ENCODE measurements around the gene C1orf167.

Gene C1orf167

DNA sequence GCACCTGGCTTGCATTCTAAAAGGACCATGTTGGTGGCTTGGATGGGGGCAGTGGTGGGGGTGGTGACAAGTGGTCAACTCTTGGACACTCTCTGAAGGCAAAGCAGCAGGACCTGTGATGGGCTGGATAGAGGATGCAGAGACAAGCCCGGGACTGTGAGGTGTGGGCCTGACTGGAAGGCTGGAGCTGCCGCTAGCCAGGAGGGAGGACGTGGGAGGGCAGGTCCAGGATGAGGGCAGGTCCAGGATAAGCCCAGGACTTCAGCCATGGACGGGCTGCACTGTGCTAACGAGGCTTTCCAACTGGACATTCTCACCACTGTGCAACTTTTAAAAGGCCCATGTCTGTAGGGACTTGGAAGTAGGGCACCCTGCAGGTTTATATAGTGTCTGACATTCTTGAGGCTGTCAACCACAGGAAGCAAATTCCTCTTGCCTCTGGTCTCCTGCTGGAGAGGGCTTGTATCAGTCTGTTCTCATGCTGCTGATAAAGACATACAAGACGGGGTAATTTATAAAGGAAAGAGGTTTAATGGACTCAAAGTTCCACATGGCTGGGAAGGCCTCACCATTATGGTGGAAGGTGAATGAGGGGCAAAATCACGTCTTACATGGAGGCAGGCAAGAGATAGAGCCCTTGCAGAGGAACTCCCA is 8.3 kb upstream of the C1orf167 start:
- H3K27ac ChIP-seq, result no peak overlapping the region
- DNase-seq (ENCODE audit: low read depth, low spot score), result no peak

GRCh38 chr1:11757047-11757446 is 4.9 kb upstream of the C1orf167 start:
- DNase-seq (ENCODE audit: low read depth, low spot score), result no peak
- H3K27ac ChIP-seq, result no peak overlapping the region

DNA sequence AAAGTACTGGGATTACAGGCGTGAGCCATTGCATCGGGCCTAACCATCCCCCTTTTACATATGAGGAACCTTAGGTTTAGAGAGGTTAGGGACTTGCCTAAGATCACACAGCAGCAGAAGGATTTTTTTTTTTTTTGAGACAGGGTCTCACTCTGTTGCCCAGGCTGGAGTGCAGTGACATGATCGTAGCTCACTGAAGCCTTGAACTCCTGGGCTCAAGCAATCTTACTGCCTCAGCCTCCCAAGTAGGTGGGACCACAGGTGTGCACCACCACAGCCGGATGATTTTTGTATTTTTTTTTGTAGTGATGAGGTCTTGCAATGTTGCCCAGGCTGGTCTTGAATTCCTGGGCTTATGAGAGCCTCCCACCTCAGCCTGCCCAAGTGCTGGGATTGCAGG is 2.2 kb upstream of the C1orf167 start:
- no peak overlapping the region for H3K27ac ChIP-seq
- DNase-seq (ENCODE audit: low read depth, low spot score), result no peak

DNA sequence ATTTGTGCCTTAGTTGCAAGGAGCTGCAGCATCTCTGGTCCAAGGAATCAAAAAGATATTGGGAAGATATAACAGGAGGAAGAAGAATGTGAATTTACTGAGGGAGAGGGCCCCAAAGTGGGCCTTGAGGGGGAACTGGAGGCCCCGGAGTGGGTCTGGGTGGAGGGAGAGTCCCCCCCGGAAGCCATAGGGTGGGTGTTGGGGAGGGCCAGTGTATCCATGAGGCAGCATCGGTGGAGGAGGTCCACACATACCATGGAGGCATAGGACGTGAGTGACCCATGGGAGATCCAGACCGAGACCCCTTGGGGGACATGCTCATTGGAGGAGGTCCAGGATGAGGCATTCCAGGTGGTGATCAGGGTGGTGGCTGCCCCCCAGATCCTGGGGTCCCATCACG is 708 bp upstream of the C1orf167 start:
- no peak overlapping the region for H3K27ac ChIP-seq
- no peak for DNase-seq (ENCODE audit: low read depth, low spot score)

DNA sequence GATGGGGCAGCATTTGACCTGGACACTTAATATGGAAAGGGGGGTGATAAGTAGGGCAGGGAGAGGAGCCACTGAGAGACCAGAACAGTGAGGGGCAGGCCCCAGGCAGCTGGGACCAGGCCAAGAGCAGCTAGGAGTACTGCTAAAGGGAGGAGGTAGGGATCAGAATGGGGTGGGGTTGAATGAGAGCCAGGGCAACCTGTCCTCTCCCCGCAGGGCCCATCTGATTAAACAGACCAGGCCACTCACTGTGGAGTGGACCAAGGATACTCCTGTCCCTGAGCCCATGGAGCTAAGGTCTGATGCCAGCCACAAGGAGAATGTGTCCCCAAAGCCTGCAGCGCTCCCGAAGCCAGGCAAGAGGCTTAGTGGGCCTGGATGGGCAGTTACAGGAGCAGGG is 2.1 kb downstream of the C1orf167 start:
- no peak for DNase-seq (ENCODE audit: low read depth, low spot score)
- no peak overlapping the region for H3K27ac ChIP-seq

DNA sequence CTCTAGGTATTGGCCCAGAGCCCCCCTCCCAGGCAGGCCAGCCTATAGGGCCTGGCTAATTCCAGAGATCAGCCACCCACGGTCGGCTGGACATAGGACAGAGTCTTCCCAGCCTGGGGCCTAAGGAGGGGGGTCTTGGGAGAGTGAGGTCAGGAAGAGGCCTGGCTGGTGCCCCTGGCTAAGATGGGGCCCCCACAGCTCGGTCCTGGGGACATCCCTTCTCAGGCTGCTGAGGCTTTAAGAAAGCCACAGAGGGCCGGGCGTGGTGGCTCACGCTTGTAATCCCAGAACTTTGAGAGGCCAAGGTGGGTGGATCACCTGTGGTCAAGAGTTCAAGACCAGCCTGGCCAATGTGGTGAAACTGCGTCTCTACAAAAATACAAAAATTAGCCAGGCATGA is 2.5 kb downstream of the C1orf167 start:
- DNase-seq (ENCODE audit: low read depth, low spot score), result no peak
- H3K27ac ChIP-seq, result no peak overlapping the region

DNA sequence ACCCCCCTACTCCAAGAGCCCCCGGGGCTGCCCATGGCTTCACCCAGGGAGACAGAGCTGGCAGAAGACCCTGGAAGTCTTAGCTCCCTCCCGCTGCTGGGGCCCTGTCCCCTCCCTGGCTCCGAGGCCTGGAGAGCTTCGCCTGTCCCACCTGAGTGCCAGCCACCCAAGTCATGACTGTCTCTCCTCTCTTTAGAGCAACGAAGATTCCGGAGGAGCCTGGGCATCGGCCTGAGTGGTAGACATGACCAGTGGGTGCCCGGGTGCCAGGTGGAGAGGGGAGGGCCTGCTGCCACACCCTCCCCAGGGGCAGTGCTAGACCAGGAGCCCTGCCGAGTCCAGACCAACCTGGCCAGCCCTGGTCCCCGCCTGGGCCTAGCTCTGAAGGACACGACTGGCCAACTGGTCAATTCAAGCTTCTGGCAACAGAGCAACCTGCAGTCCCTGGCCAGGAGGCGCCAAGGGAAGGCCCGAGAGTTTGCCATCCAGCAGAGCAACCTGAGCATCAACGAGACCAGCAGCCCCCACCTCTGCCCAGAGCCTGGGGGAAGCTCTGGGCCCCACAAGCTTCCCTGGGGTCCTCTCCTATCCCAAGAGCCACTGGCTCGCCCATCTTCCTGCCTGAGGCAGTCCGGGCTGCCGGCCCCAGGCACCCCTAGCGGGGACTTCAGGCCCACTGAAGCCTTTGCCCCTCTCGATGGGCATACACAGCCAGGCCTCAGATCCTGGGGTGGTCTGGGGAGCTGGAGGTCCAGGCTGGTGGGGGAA is 3.9 kb downstream of the C1orf167 start:
- H3K27ac ChIP-seq, result no peak overlapping the region
- no peak for DNase-seq (ENCODE audit: low read depth, low spot score)

DNA sequence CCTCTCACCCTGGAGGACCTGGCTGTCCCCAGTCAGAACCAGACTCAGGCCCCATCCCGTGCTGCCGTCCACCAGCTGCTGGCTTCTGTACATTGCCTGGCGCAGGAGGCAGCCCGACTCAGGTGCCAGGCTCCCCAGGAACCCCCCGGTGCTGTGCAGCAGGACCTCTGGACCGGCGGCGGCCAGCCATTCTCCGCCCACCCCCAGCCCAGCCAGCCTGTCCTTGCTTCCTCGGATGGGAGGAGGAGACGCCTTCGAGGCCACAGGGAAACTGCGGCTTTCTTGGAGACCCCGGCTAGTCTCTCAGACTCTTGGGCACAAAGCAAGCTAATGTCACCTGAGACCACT is 4.4 kb downstream of the C1orf167 start:
- H3K27ac ChIP-seq, result no peak overlapping the region
- DNase-seq (ENCODE audit: low read depth, low spot score), result no peak

- DNase-seq (ENCODE audit: low read depth, low spot score), result no peak
- H3K27ac ChIP-seq, result no peak overlapping the region
These were observed 6.1 kb downstream of the C1orf167 start for GRCh38 chr1:11767922-11768704.

DNA sequence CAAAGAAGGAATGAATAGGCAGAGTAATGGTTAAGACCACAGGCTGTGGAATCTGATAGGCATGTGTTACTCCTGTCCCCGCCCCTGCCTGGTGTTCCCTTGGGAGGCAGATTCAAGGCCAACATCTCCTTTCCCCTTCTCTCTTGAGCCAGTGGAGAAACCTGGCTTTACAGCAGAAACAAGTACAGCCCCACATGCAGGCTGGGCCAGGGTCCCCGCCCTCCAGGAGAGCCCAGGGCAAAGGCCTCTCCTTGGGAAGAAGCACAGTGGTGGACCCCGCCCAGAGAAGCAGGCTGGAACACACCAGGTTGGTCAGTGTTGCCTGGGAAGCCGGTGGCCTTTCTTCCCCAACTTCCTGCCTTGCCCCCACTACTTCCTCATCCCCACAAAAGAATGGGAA is 6.8 kb downstream of the C1orf167 start:
- no peak overlapping the region for H3K27ac ChIP-seq
- no peak for DNase-seq (ENCODE audit: low read depth, low spot score)

DNA sequence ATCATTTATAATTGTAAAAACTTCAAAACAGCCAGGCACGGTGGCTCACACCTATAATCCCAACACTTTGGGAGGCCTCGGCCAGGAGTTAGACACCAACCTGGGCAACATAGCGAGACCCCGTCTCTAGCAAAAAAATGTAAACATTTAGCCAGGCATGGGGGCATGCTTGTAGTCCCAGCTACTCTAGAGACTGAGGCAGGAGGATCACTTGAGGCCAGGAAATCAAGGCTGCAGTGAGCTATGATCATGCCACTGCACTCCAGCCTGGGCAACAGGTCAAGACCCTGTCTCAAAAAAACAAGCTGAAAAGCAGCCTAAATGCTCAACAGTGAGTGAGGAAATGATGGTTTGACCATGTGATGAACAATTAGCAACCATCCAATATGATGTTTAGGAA is 7.3 kb downstream of the C1orf167 start:
- DNase-seq (ENCODE audit: low read depth, low spot score), result no peak
- no peak overlapping the region for H3K27ac ChIP-seq

DNA sequence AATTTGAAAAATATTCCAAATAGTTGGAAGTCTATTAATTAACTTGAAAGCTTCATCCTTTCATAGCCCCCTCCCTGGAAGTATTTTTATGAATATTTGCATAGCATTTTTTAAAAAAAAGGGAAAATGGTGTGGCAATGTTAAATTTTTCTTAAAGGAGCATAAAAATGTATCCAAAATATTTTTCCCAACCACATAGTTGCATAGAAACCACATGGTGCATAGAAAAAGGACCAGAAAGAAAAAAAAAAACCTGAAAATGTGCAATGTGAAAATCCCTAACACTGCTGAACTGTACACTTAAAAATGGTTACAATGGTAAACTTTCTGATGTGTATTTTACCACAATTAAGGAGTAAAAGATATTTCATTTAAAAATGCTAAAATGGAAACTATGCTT is 8.0 kb downstream of the C1orf167 start:
- no peak for DNase-seq (ENCODE audit: low read depth, low spot score)
- H3K27ac ChIP-seq, result no peak overlapping the region

GRCh38 chr1:11771481-11772043 is 9.6 kb downstream of the C1orf167 start:
- no peak overlapping the region for H3K27ac ChIP-seq
- DNase-seq (ENCODE audit: low read depth, low spot score), result no peak

DNA sequence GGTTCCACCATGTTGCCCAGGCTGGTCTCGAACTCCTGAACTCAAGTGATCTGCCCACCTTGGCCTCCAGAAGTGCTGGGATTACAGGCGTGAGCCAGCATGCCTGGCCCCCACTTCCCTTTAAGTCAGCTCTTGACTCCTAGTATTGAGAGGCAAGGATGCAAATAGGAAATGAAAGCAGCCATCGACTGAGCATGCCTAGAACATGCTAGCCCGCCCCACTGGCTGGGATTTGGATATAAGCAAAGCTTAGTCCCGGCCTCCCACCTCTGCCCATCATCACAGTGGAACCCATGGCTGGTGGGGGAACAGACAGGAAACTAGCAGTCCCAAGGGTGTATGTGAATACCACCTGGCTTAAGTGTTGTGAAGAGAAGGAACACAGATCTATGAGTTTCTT is 10.5 kb downstream of the C1orf167 start:
- no peak for DNase-seq (ENCODE audit: low read depth, low spot score)
- H3K27ac ChIP-seq, result no peak overlapping the region

GRCh38 chr1:11774753-11775152 is 12.8 kb downstream of the C1orf167 start:
- DNase-seq (ENCODE audit: low read depth, low spot score), result no peak
- H3K27ac ChIP-seq, result no peak overlapping the region

DNA sequence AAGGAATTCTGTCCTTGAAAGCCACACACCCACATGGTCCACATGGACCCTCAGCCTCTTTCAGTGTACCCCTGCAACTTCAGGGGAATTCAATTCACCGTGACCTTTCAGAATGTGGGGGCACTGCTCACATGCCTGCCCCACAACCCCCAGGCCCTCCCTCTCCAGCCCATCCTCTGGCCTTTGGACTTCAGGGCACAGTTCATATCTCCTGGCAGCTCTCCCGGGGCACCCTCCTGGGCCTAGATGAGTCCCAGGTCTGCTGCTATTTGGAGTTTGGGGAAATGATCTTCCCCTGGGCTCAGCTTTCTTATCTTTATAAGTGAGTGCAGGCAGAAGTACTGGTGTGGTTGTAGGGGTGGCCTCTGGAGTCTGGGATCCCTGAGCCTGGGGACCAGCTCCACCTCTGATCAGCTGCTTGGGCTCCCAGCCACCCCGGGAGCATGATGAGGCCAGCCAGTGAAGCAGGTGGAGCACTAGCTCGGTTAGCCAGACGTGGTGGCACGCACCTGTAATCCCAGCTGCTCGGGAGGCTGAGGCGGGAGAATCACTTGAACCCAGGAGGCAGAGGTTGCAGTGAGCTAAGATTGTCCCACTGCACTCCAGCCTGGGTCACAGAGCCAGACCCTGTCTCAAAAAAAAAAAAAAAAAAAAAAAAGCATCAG is 15.8 kb downstream of the C1orf167 start:
- H3K27ac ChIP-seq, result no peak overlapping the region
- no peak for DNase-seq (ENCODE audit: low read depth, low spot score)

DNA sequence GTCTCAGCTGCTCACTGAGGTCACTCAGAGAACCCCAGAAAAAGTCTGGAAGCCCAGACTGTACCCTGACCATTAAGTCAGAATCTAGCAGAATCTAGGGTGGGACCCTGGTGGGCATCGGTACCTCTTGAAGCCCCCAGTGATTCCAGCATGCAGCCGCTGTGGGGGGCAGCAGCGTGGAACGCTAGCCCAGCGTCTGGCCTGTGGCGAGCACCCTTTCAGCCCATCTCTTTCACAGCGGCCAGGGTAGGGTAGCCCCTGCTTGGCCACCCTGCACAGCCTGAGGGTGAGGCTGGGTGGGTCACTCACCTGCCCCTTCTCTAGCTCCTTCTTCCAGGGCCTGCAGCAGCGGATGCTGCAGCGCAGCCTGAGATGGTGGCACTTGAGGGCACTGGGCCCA is 16.3 kb downstream of the C1orf167 start:
- no peak for DNase-seq (ENCODE audit: low read depth, low spot score)
- no peak overlapping the region for H3K27ac ChIP-seq

GRCh38 chr1:11778844-11779623 is 17.0 kb downstream of the C1orf167 start:
- DNase-seq (ENCODE audit: low read depth, low spot score), result no peak

DNA sequence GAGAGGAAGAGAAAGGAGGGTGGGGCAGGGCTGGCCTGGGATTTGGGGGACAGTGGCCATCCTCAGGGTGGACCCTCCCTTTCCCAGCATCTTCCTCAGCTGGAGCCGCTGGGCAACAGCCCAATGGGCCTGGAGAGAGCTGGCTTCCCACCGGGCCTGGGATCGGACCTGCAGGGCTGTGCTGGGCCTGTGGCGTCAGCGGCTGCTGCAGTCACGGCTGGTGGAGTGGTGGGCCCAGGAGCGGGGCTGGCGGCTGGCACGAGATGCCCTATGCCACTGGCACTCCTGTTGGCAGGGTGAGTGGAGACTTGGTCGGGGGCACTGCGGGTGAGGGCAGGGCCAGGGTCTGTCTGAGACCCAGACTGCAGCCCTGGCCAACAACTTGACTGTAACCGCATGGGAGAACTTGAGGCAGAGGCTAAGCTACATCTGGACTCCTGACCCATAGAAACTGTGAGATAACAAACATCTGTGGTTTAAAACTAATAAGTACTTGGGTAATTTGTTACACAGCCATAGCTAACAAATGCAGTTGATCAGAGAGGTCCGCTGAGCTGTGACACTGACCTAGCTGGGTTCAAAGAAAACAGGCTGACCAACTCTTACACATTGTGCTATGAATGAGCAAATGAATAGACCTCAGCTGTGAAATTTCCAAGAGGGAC is 17.9 kb downstream of the C1orf167 start:
- no peak for DNase-seq (ENCODE audit: low read depth, low spot score)
- no peak overlapping the region for H3K27ac ChIP-seq

More at GRCh38 chr1:11778844-11779623, 17.0 kb downstream of the C1orf167 start:
- H3K27ac ChIP-seq, result no peak overlapping the region

Data from epithelial cell of prostate (primary cell).